HepG2 (cell line): Measurements from ENCODE around the gene NBEAL2. TPM values are rescaled to one million over a fixed set of nuclear protein-coding genes. Genes with fewer than 3 reads are reported as not detected.

Source experiments
- AGO2 ChIP-seq: fragments of 200-400 bp; formaldehyde crosslinking; optimal IDR thresholded peaks from 2 replicates; pipeline ENCODE3; 2017; ENCODE audit warnings: mild to moderate bottlenecking, low read depth, low read length, moderate library complexity
- CC2D1A ChIP-seq: sonication (generic); formaldehyde crosslinking; IDR thresholded peaks from 2 replicates; pipeline ENCODE4 v1.8.1; 2023; ENCODE audit warnings: mild to moderate bottlenecking, missing genetic modification reagents
- CSRNP2 ChIP-seq: sonication (generic); formaldehyde crosslinking; conservative IDR thresholded peaks from 2 replicates; pipeline ENCODE4 v1.8.0; 2022; ENCODE audit warnings: low read depth, missing genetic modification reagents
- EEA1 ChIP-seq: sonication (generic); formaldehyde crosslinking; IDR thresholded peaks from 2 replicates; pipeline ENCODE4 v1.5.1; 2020; ENCODE audit warnings: mild to moderate bottlenecking, missing genetic modification reagents, borderline replicate concordance
- FOXO1 ChIP-seq: sonication (generic); formaldehyde crosslinking; IDR thresholded peaks from 2 replicates; pipeline ENCODE4 v1.4.0; 2020; ENCODE audit warnings: missing genetic modification reagents
- HOXA5 ChIP-seq: sonication (generic); formaldehyde crosslinking; IDR thresholded peaks from 2 replicates; pipeline ENCODE4 v1.4.0; 2020; ENCODE audit warnings: missing genetic modification reagents
- IKZF1 ChIP-seq: fragments of 450-650 bp; IDR thresholded peaks from 2 replicates; pipeline ENCODE4 v1.7.1; 2016
- ISL2 ChIP-seq: sonication (generic); formaldehyde crosslinking; IDR thresholded peaks from 2 replicates; pipeline ENCODE4 v1.5.0; 2020; ENCODE audit warnings: missing genetic modification reagents
- KDM1A ChIP-seq: IDR thresholded peaks from 2 replicates; pipeline ENCODE4 v1.6.1; 2016; ENCODE audit warnings: missing compliant biosample characterization
- KDM5B ChIP-seq: sonication (generic); formaldehyde crosslinking; IDR thresholded peaks from 2 replicates; pipeline ENCODE4 v1.4.0; 2020; ENCODE audit warnings: missing genetic modification reagents, mild to moderate bottlenecking, borderline replicate concordance
- MED1 ChIP-seq: sonication (generic); formaldehyde crosslinking; IDR thresholded peaks from 2 replicates; pipeline ENCODE4 v1.4.0; 2020; ENCODE audit warnings: missing genetic modification reagents
- PHF5A ChIP-seq: IDR thresholded peaks from one replicate; pipeline ENCODE4 v1.6.1; 2018; ENCODE audit warnings: low read depth, missing genetic modification reagents; ENCODE audit not compliant: unreplicated experiment
- RARA ChIP-seq: IDR thresholded peaks from 2 replicates; pipeline ENCODE4 v1.6.1; 2016; ENCODE audit warnings: missing genetic modification reagents, missing compliant biosample characterization
- REL ChIP-seq: sonication (generic); formaldehyde crosslinking; conservative IDR thresholded peaks from 2 replicates; pipeline ENCODE4 v1.8.0; 2022; ENCODE audit warnings: mild to moderate bottlenecking, missing genetic modification reagents, moderate library complexity
- RELA ChIP-seq: sonication (generic); formaldehyde crosslinking; IDR thresholded peaks from 2 replicates; pipeline ENCODE4 v1.4.0; 2020; ENCODE audit warnings: missing genetic modification reagents
- SIX4 ChIP-seq: sonication (generic); formaldehyde crosslinking; IDR thresholded peaks from 2 replicates; pipeline ENCODE4 v1.4.0; 2020; ENCODE audit warnings: missing genetic modification reagents
- TP53 ChIP-seq: sonication (generic); formaldehyde crosslinking; conservative IDR thresholded peaks from 2 replicates; pipeline ENCODE4 v1.4.0; 2020; ENCODE audit warnings: missing genetic modification reagents
- ZNF10 ChIP-seq: sonication (generic); formaldehyde crosslinking; IDR thresholded peaks from 2 replicates; pipeline ENCODE4 v1.4.0; 2020; ENCODE audit warnings: mild to moderate bottlenecking, low read depth, missing genetic modification reagents, borderline replicate concordance
- ZNF121 ChIP-seq: sonication (generic); formaldehyde crosslinking; IDR thresholded peaks from 2 replicates; pipeline ENCODE4 v1.5.0; 2020; ENCODE audit warnings: mild to moderate bottlenecking, missing genetic modification reagents
- ZNF329 ChIP-seq: sonication (generic); formaldehyde crosslinking; IDR thresholded peaks from 2 replicates; pipeline ENCODE4 v1.9.0; 2021; ENCODE audit warnings: low read depth, mild to moderate bottlenecking, missing genetic modification reagents
- ZNF446 ChIP-seq: sonication (generic); formaldehyde crosslinking; IDR thresholded peaks from 2 replicates; pipeline ENCODE4 v1.5.0; 2020; ENCODE audit warnings: mild to moderate bottlenecking, missing genetic modification reagents
- ZNF629 ChIP-seq: sonication (generic); formaldehyde crosslinking; conservative IDR thresholded peaks from 2 replicates; pipeline ENCODE4 v1.5.0; 2020; ENCODE audit warnings: missing genetic modification reagents
- ZNF703 ChIP-seq: sonication (generic); formaldehyde crosslinking; IDR thresholded peaks from 2 replicates; pipeline ENCODE4 v1.5.1; 2020; ENCODE audit warnings: missing genetic modification reagents, mild to moderate bottlenecking, moderate library complexity, borderline replicate concordance
- polyA plus RNA-seq, 8 experiments: library from polyadenylated mRNA; depleted of rRNA in 3 of 8; stranded (reverse) in 7 of 8; unstranded in 1 of 8; fragments of >200 nt; fragmentation: Illumina TruSeq in 4 of 8; extraction: Trizol in 4 of 8; gene quantifications; 2 replicates each; pipeline versions ENCODE4 v1.2.1 to v1.2.3, GENCODE V29; 2011 to 2016; ENCODE audit warnings: low read depth in 4 of 8, missing spikeins in 1 of 8, mixed read lengths in 1 of 8; ENCODE audit not compliant: insufficient read depth in 1 of 8
- total RNA-seq, 5 experiments: library from RNA; depleted of rRNA; stranded (reverse); fragments of >200 nt; fragmentation: Illumina TruSeq; extraction: Trizol; gene quantifications; 2 replicates each; pipeline ENCODE4 v1.2.3, GENCODE V29; 2016; ENCODE audit warnings: low read depth in 1 of 5
- TF ChIP-seq, protein P1 (sequence below): sonication (generic); formaldehyde crosslinking; IDR thresholded peaks from 2 replicates; pipeline ENCODE4 v1.8.0; 2023; ENCODE audit warnings: mild to moderate bottlenecking, missing genetic modification reagents
- TF ChIP-seq, protein P2 (sequence below), 2 experiments: IDR thresholded peaks; 2 replicates each; pipeline ENCODE4 v1.6.1; 2011 to 2012; ENCODE audit warnings: low read length in 2 of 2, borderline replicate concordance in 1 of 2, low read depth in 1 of 2, mild to moderate bottlenecking in 1 of 2, moderate library complexity in 1 of 2

The NBEAL2 gene
- total and polyA plus RNA-seq, 2 of the 13 experiments (the other 11 are each of a cell fraction or from before 2014, with no cell fraction given), result 9.7 to 12.4 TPM

DNA sequence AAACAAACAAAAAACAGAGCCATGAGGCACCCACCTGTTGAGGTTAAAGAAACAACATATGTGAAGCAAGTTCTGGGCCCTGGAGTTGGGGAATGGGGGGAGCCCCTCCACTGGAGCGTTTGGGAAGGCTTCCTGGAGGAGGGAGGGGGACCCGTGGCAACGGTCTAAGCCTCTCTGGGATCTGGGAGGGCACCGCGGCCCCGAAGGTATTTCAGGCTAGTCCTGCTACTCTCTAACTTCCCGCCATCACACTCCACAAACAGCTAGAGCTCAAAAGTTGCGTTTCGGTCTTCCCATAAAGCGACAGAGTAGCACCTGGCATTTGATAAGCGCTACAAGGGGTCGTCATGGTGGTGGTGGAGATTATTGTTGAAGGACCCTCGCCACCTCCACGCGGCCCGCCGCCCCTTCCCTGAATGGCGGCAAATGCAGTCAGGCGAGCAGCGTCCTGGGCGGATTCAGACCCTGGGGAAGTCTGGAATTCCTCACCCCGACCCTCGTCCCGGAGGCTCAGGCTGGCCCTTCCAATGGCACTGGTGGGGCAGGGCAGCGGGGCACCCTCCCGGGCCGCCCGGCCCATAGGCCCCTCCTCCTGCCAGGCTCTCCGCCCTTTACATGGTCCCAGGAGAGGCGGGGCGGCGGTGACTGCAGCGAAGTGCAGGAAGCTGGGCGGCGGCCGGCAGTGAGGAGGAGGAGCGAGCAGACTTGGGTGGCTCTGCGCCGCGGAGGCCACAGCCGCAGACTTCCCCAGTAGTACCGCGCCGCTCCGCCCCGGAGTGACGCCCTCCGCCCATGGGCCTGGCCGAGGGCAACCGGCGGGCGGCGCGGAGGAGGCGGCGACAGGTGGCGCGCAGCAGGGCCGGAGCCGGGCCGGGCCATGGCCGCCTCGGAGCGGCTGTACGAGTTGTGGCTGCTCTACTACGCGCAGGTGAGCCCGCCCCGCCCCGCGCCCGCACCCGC is at the start of gene NBEAL2 (continued):
- TF ChIP-seq AGO2 (peak; percentile 20), RARA (peak; percentile 65), ZNF629 (CRISPR knock-in tag) (no peak), ZNF121 (no peak; the same call in 1 of the 2 replicates), MED1 (CRISPR knock-in tag) (peak; percentile 55; the same call in 1 of the 2 replicates), ZNF446 (CRISPR knock-in tag) (no peak), KDM5B (CRISPR knock-in tag) (peak; percentile 43; the same call in 1 of the 2 replicates), FOXO1 (no peak), EEA1 (CRISPR knock-in tag) (no peak), CSRNP2 (no peak), HOXA5 (CRISPR knock-in tag) (peak; percentile 92), REL (CRISPR knock-in tag) (no peak), PHF5A (CRISPR knock-in tag) (no peak), IKZF1 (no peak), ZNF329 (CRISPR knock-in tag) (peak; percentile 70; the same call in 1 of the 2 replicates), ZNF10 (CRISPR knock-in tag) (no peak), KDM1A (no peak), ZNF703 (CRISPR knock-in tag) (no peak), TP53 (CRISPR knock-in tag) (0 out of 2 replicates have a peak, but pooled peaks have one; percentile 31), CC2D1A (CRISPR knock-in tag) (no peak), SIX4 (no peak), RELA (CRISPR knock-in tag) (0 out of 2 replicates have a peak, but pooled peaks have one; percentile 28), ISL2 (CRISPR knock-in tag) (no peak)
- TF ChIP-seq, protein P1, sequence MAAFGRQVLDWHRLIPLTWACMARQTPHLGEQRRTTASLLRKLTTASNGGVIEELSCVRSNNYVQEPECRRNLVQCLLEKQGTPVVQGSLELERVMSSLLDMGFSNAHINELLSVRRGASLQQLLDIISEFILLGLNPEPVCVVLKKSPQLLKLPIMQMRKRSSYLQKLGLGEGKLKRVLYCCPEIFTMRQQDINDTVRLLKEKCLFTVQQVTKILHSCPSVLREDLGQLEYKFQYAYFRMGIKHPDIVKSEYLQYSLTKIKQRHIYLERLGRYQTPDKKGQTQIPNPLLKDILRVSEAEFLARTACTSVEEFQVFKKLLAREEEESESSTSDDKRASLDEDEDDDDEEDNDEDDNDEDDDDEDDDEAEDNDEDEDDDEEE (CRISPR knock-in tag), result peak; percentile 81; the same call in 1 of the 2 replicates
- TF ChIP-seq, protein P2, sequence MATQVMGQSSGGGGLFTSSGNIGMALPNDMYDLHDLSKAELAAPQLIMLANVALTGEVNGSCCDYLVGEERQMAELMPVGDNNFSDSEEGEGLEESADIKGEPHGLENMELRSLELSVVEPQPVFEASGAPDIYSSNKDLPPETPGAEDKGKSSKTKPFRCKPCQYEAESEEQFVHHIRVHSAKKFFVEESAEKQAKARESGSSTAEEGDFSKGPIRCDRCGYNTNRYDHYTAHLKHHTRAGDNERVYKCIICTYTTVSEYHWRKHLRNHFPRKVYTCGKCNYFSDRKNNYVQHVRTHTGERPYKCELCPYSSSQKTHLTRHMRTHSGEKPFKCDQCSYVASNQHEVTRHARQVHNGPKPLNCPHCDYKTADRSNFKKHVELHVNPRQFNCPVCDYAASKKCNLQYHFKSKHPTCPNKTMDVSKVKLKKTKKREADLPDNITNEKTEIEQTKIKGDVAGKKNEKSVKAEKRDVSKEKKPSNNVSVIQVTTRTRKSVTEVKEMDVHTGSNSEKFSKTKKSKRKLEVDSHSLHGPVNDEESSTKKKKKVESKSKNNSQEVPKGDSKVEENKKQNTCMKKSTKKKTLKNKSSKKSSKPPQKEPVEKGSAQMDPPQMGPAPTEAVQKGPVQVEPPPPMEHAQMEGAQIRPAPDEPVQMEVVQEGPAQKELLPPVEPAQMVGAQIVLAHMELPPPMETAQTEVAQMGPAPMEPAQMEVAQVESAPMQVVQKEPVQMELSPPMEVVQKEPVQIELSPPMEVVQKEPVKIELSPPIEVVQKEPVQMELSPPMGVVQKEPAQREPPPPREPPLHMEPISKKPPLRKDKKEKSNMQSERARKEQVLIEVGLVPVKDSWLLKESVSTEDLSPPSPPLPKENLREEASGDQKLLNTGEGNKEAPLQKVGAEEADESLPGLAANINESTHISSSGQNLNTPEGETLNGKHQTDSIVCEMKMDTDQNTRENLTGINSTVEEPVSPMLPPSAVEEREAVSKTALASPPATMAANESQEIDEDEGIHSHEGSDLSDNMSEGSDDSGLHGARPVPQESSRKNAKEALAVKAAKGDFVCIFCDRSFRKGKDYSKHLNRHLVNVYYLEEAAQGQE (IDR thresholded peaks at IDR 0.05; ENCODE audit: borderline replicate concordance in 1 of 2, low read depth in 1 of 2, low read length in 2 of 2), result peak in 1 of 2 experiments; percentile 23; a peak in 1 of 4 replicates
